Activated naive CD8-positive, alpha-beta T cell (primary cell): ENCODE measurements around the gene HEMK1.

ENCODE experiments used
- H3K27ac Mint-ChIP-seq: one replicate; pipeline ENCODE4 v1.8.0; 2021; ENCODE audit warnings: mixed read lengths
- H3K27me3 Mint-ChIP-seq: one replicate; pipeline ENCODE4 v1.8.0; 2021; ENCODE audit warnings: mixed read lengths
- H3K36me3 Mint-ChIP-seq: one replicate; pipeline ENCODE4 v1.8.0; 2021; ENCODE audit warnings: mixed read lengths
- H3K4me1 Mint-ChIP-seq: one replicate; pipeline ENCODE4 v1.8.0; 2021; ENCODE audit warnings: low read depth, mixed read lengths
- H3K4me3 Mint-ChIP-seq: one replicate; pipeline ENCODE4 v1.8.0; 2021; ENCODE audit warnings: mild to moderate bottlenecking, mixed read lengths
- H3K9me3 Mint-ChIP-seq: one replicate; pipeline ENCODE4 v1.8.0; 2021; ENCODE audit warnings: low read depth, mixed read lengths

The HEMK1 gene

GRCh38 chr3:50620420-50620819, 51.1 kb downstream of the HEMK1 start:
- Mint-ChIP-seq H3K36me3 (peaks cover 7% of the 10 kb centered on the region), H3K4me1 (peaks cover 75% of the 10 kb centered on the region), H3K27me3 (no peaks in the 10 kb centered on the region), H3K4me3 (peak overlapping the region; percentile 92), H3K27ac (peak overlapping the region; percentile 91), H3K9me3 (no peaks in the 10 kb centered on the region)

GRCh38 chr3:50620820-50621219, 51.5 kb downstream of the HEMK1 start:
- Mint-ChIP-seq H3K4me3 (peak overlapping the region; percentile 92), H3K36me3 (peaks cover 7% of the 10 kb centered on the region), H3K27me3 (no peaks in the 10 kb centered on the region), H3K27ac (peak overlapping the region; percentile 91), H3K4me1 (peaks cover 73% of the 10 kb centered on the region), H3K9me3 (no peaks in the 10 kb centered on the region)

GRCh38 chr3:50622881-50623280, 53.6 kb downstream of the HEMK1 start:
- Mint-ChIP-seq H3K4me3 (no peak overlapping the region), H3K36me3 (peaks cover 7% of the 10 kb centered on the region), H3K9me3 (no peaks in the 10 kb centered on the region), H3K27ac (peak overlapping the region; percentile 96), H3K27me3 (no peaks in the 10 kb centered on the region), H3K4me1 (peaks cover 83% of the 10 kb centered on the region)

GRCh38 chr3:50623840-50624474, 54.6 kb downstream of the HEMK1 start:
- Mint-ChIP-seq H3K27me3 (no peaks in the 10 kb centered on the region), H3K9me3 (no peaks in the 10 kb centered on the region), H3K36me3 (peaks cover 7% of the 10 kb centered on the region), H3K4me3 (peak overlapping the region; percentile 75), H3K27ac (peak overlapping the region; percentile 96), H3K4me1 (peaks cover 89% of the 10 kb centered on the region)

- Mint-ChIP-seq H3K27ac (peak overlapping the region; percentile 96), H3K27me3 (no peaks in the 10 kb centered on the region), H3K4me1 (peaks cover 87% of the 10 kb centered on the region), H3K4me3 (peak overlapping the region; percentile 75), H3K36me3 (peaks cover 7% of the 10 kb centered on the region), H3K9me3 (no peaks in the 10 kb centered on the region)
These were observed 55.3 kb downstream of the HEMK1 start for GRCh38 chr3:50624634-50625033.

GRCh38 chr3:50625231-50626182, 56.2 kb downstream of the HEMK1 start:
- H3K27me3 Mint-ChIP-seq, result no peaks in the 10 kb centered on the region
- H3K36me3 Mint-ChIP-seq, result peaks cover 6% of the 10 kb centered on the region
- peak overlapping the region; percentile 75 for H3K4me3 Mint-ChIP-seq
- peak overlapping the region; percentile 96 for H3K27ac Mint-ChIP-seq
- peaks cover 87% of the 10 kb centered on the region for H3K4me1 Mint-ChIP-seq
- H3K9me3 Mint-ChIP-seq, result no peaks in the 10 kb centered on the region

GRCh38 chr3:50626401-50626800, 57.1 kb downstream of the HEMK1 start:
- Mint-ChIP-seq H3K27ac (no peak overlapping the region), H3K9me3 (no peaks in the 10 kb centered on the region), H3K4me1 (peaks cover 89% of the 10 kb centered on the region), H3K4me3 (no peak overlapping the region), H3K36me3 (peaks cover 2% of the 10 kb centered on the region), H3K27me3 (no peaks in the 10 kb centered on the region)

- Mint-ChIP-seq H3K27ac (peak overlapping the region; percentile 84), H3K27me3 (no peaks in the 10 kb centered on the region), H3K9me3 (no peaks in the 10 kb centered on the region), H3K4me1 (peaks cover 93% of the 10 kb centered on the region), H3K4me3 (peak overlapping the region; percentile 23), H3K36me3 (peaks cover 2% of the 10 kb centered on the region)
These were observed 58.2 kb downstream of the HEMK1 start for GRCh38 chr3:50627407-50628051.

- no peak overlapping the region for H3K4me3 Mint-ChIP-seq
- no peaks in the 10 kb centered on the region for H3K27me3 Mint-ChIP-seq
- peaks cover 93% of the 10 kb centered on the region for H3K4me1 Mint-ChIP-seq
These were observed 59.3 kb downstream of the HEMK1 start for GRCh38 chr3:50628601-50629000.

GRCh38 chr3:50630394-50630793, 61.1 kb downstream of the HEMK1 start:
- Mint-ChIP-seq H3K27me3 (no peaks in the 10 kb centered on the region), H3K27ac (peak overlapping the region; percentile 23), H3K36me3 (no peaks in the 10 kb centered on the region), H3K4me1 (peaks cover 88% of the 10 kb centered on the region), H3K4me3 (no peak overlapping the region), H3K9me3 (no peaks in the 10 kb centered on the region)

More at GRCh38 chr3:50628601-50629000, 59.3 kb downstream of the HEMK1 start:
- H3K9me3 Mint-ChIP-seq, result no peaks in the 10 kb centered on the region
- H3K36me3 Mint-ChIP-seq, result peaks cover 2% of the 10 kb centered on the region
- no peak overlapping the region for H3K27ac Mint-ChIP-seq

- peak overlapping the region; percentile 78 for H3K27ac Mint-ChIP-seq
- no peaks in the 10 kb centered on the region for H3K9me3 Mint-ChIP-seq
- H3K4me1 Mint-ChIP-seq, result peaks cover 87% of the 10 kb centered on the region
- H3K4me3 Mint-ChIP-seq, result peak overlapping the region; percentile 7
- no peaks in the 10 kb centered on the region for H3K36me3 Mint-ChIP-seq
- no peaks in the 10 kb centered on the region for H3K27me3 Mint-ChIP-seq
These were observed 61.6 kb downstream of the HEMK1 start for GRCh38 chr3:50630877-50631276.

GRCh38 chr3:50632450-50632849, 63.1 kb downstream of the HEMK1 start:
- Mint-ChIP-seq H3K36me3 (no peaks in the 10 kb centered on the region), H3K4me1 (peaks cover 89% of the 10 kb centered on the region), H3K4me3 (peak overlapping the region; percentile 61), H3K9me3 (no peaks in the 10 kb centered on the region), H3K27ac (peak overlapping the region; percentile 78), H3K27me3 (no peaks in the 10 kb centered on the region)

- no peaks in the 10 kb centered on the region for H3K36me3 Mint-ChIP-seq
- no peaks in the 10 kb centered on the region for H3K9me3 Mint-ChIP-seq
- H3K4me3 Mint-ChIP-seq, result peak overlapping the region; percentile 30
- H3K27me3 Mint-ChIP-seq, result no peaks in the 10 kb centered on the region
- peak overlapping the region; percentile 76 for H3K27ac Mint-ChIP-seq
- peaks cover 86% of the 10 kb centered on the region for H3K4me1 Mint-ChIP-seq
These were observed 64.0 kb downstream of the HEMK1 start for GRCh38 chr3:50633230-50633790.

- H3K9me3 Mint-ChIP-seq, result no peaks in the 10 kb centered on the region
- peak overlapping the region; percentile 82 for H3K27ac Mint-ChIP-seq
- H3K36me3 Mint-ChIP-seq, result no peaks in the 10 kb centered on the region
- no peak overlapping the region for H3K4me3 Mint-ChIP-seq
- H3K27me3 Mint-ChIP-seq, result no peaks in the 10 kb centered on the region
- H3K4me1 Mint-ChIP-seq, result peaks cover 80% of the 10 kb centered on the region
These were observed 65.7 kb downstream of the HEMK1 start for GRCh38 chr3:50635066-50635465.

GRCh38 chr3:50637011-50637410, 67.7 kb downstream of the HEMK1 start:
- Mint-ChIP-seq H3K4me1 (peaks cover 60% of the 10 kb centered on the region), H3K36me3 (no peaks in the 10 kb centered on the region)

More at GRCh38 chr3:50637011-50637410, 67.7 kb downstream of the HEMK1 start:
- no peaks in the 10 kb centered on the region for H3K27me3 Mint-ChIP-seq
- H3K4me3 Mint-ChIP-seq, result no peak overlapping the region
- H3K27ac Mint-ChIP-seq, result no peak overlapping the region
- H3K9me3 Mint-ChIP-seq, result no peaks in the 10 kb centered on the region
